KOPT-K1 (cell line): ENCODE measurements around the gene SLC9A9.

Source experiments
- H3K27ac ChIP-seq: fragments of 200-600 bp; sonication (generic); 2 replicates; pipeline ENCODE4 v1.5.1; 2016; ENCODE audit warnings: antibody characterized with exemption, mild to moderate bottlenecking, low read depth, low read length; ENCODE audit not compliant: poor library complexity, severe bottlenecking
- H3K36me3 ChIP-seq: fragments of 200-600 bp; sonication (generic); 2 replicates; pipeline ENCODE4 v1.5.1; 2017; ENCODE audit warnings: antibody characterized with exemption, mild to moderate bottlenecking, low read length, moderate library complexity; ENCODE audit not compliant: insufficient read depth
- H3K9me3 ChIP-seq: fragments of 200-600 bp; sonication (generic); 2 replicates; pipeline ENCODE4 v1.5.1; 2017; ENCODE audit warnings: antibody characterized with exemption, low read length, mild to moderate bottlenecking; ENCODE audit not compliant: insufficient read depth, poor library complexity, severe bottlenecking

Gene SLC9A9

DNA sequence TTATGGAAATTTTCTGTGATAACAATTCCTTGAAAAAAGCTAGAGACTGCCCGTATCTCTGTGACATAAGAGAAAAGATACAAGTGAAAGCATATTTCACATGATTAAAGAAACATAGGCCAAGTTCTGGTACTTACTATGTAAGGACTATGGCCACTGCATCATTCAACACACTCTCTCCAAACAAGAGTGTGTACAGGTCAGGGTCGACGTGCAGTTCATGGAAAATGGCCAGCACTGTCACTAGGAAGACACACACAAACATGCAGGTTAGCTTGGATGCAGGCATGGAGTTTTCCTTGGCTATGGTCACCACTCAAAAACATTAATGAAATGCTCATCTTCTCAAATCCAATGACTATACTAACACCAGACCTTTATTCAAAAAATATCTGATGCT lies 196.2 kb downstream of the SLC9A9 start:
- no peak overlapping the region for H3K27ac ChIP-seq
- no peaks in the 10 kb centered on the region for H3K36me3 ChIP-seq
- H3K9me3 ChIP-seq, result no peaks in the 10 kb centered on the region

DNA sequence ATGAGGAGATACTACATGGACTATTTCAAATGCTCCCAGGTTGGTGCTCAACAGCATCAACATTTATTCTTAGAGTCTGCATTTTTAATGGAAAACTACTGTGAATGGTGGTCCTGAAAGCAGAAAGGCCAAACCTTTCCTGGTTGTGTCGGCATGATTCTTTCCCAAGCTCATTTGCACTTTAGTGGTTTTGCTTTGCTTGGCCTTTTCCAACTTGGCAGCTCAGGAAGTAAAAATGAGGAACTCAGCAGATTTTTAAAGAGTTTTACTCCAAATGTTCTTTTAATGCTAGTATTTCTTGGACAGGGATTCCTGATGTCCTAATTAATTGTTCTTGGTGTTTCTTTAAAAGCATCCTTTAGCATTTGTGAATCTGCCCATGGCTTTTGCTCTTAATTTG lies 197.4 kb downstream of the SLC9A9 start:
- H3K9me3 ChIP-seq, result no peaks in the 10 kb centered on the region
- no peak overlapping the region for H3K27ac ChIP-seq
- H3K36me3 ChIP-seq, result no peaks in the 10 kb centered on the region

DNA sequence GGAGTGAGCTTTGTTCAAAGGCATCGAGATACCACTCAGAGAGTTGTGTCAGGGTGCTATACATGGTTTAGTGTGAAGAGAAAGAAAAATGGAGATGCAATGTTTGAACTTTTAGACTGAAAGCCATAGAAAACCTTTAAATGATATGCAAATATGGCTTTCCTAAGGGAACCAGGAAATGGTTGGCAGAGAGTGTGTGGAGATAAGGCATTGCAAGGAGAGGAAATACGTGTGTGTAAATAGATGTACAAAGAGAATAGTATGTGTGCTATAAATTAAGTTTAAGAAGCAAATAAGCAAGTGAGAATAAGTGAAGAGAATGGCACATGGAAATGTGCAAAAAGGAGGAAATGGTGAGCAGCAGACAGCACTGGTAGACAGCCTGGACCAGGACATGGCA lies 198.1 kb downstream of the SLC9A9 start:
- H3K9me3 ChIP-seq, result no peaks in the 10 kb centered on the region
- no peak overlapping the region for H3K27ac ChIP-seq

GRCh38 chr3:143648708-143649107 lies 199.6 kb downstream of the SLC9A9 start:
- Histone ChIP-seq H3K27ac (no peak overlapping the region), H3K9me3 (no peaks in the 10 kb centered on the region), H3K36me3 (no peaks in the 10 kb centered on the region)

More for the DNA sequence above, 198.1 kb downstream of the SLC9A9 start:
- H3K36me3 ChIP-seq, result no peaks in the 10 kb centered on the region

DNA sequence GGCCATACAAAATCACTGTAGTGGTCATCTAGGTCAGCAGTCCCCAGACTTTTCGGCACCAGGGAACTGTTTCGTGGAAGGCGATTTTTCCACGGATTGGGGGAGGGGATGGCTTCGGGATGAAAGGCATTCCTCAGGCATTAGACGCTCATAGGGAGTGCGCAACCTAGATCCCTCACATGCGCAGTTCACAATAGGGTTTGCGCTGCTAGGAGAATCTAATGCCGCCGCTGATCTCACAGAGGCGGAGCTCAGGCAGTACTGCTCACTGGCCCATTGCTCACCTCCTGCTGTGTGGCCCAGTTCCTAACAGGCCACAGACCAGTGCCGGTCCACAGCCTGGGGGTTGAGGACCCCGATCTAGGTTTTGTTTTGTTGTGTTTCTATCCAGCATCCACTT lies 200.1 kb downstream of the SLC9A9 start:
- Histone ChIP-seq H3K36me3 (no peaks in the 10 kb centered on the region), H3K27ac (no peak overlapping the region), H3K9me3 (no peaks in the 10 kb centered on the region)

DNA sequence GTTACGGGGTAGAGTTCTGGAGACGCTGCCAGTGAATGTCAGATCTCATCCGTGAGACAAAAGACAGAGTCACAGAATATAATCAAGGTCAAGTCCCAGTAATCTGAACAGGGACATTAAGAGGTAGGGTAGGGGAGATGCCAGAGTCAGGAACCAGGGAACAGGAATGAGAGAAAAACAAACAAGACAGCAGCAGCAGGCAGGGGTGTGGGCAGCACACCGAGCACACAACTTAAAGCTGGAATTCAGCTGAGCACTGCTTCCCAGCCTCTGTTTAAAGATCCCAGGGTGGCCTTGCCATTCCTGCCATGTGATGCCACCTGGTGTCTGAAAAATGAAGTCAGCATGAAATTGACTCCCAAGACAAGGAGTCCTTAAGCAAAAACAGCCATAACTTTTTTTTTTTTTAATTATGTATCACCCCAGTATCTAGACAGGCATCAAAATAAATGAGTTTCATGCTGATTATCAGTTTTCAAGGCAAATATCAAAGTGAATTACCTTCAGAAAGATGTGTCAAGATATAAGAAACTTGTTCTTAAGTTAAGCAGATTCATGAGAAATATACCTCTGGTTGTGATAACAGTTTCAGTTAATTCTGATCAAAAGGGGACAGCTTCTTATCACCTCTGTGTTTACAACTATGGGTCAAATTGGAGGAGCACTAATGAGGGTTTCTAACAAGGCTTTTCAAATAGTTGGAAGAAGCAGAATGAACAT lies 203.7 kb downstream of the SLC9A9 start:
- no peak overlapping the region for H3K27ac ChIP-seq

GRCh38 chr3:143643905-143644304 lies 204.4 kb downstream of the SLC9A9 start:
- no peak overlapping the region for H3K27ac ChIP-seq
- no peaks in the 10 kb centered on the region for H3K36me3 ChIP-seq
- no peaks in the 10 kb centered on the region for H3K9me3 ChIP-seq

More for the DNA sequence above, 203.7 kb downstream of the SLC9A9 start:
- no peaks in the 10 kb centered on the region for H3K36me3 ChIP-seq
- no peaks in the 10 kb centered on the region for H3K9me3 ChIP-seq

DNA sequence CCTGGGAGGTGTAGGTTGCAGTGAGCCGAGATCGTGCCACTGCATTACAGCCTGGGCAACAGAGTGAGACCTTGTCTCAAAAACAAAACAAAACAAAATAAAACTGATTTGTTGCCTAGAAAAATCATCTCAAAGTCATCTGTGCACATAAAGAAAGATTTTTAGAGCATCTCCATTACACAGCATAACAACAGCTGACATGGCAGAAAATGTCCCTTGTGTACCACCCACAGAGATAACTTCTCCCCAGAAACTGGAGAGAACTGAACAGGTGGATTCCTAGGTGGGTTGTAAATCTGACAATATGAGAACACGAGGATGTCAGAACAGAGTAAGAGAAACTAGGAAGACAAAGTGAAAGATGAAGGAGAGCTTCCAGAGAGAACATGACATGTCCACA lies 207.5 kb downstream of the SLC9A9 start:
- H3K9me3 ChIP-seq, result peaks cover 20% of the 10 kb centered on the region
- no peaks in the 10 kb centered on the region for H3K36me3 ChIP-seq
- no peak overlapping the region for H3K27ac ChIP-seq

DNA sequence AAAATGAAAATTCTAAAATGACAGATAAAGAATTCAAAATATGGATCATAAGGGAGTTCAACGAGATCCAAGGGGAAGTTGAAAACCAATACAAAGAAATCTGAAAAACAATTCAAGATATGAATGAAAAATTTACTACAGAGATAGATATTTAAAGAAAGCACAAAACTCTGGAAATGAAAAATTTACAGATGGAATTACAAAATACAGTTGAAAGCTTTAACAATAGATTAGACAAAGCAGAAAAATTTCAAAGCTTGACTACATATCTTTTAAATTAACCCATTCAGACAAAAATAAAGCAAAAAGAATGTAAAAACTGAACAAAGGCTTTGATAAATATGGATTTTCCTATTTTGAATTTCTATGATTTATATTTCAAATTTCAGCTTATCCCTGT lies 211.1 kb downstream of the SLC9A9 start:
- H3K27ac ChIP-seq, result no peak overlapping the region
- peaks cover 20% of the 10 kb centered on the region for H3K9me3 ChIP-seq
- no peaks in the 10 kb centered on the region for H3K36me3 ChIP-seq

GRCh38 chr3:143634991-143635390 lies 213.3 kb downstream of the SLC9A9 start:
- Histone ChIP-seq H3K9me3 (peaks cover 20% of the 10 kb centered on the region), H3K36me3 (no peaks in the 10 kb centered on the region), H3K27ac (no peak overlapping the region)

GRCh38 chr3:143634427-143634826 lies 213.8 kb downstream of the SLC9A9 start:
- Histone ChIP-seq H3K36me3 (no peaks in the 10 kb centered on the region), H3K27ac (no peak overlapping the region), H3K9me3 (peaks cover 20% of the 10 kb centered on the region)

DNA sequence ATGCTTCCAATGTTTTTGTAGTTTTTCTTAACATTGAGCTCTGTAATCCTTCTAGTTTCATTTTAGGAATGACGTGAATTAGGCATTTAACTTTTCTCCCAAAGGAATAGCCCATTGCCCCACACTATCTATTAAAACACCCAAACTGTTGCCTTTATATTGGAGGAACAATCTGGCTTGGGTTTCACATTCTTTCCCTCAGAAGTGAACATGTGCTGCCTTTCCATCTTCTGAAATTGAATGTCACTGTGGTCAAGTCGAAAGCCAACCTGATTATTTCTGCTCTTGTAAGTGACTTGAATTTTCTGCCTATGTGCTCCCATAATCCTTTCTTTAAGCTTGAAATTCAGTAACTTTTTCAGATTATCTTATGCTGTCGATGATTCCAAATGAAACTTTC lies 214.5 kb downstream of the SLC9A9 start:
- Histone ChIP-seq H3K9me3 (peaks cover 20% of the 10 kb centered on the region), H3K27ac (no peak overlapping the region), H3K36me3 (no peaks in the 10 kb centered on the region)

- H3K36me3 ChIP-seq, result no peaks in the 10 kb centered on the region
- H3K9me3 ChIP-seq, result no peaks in the 10 kb centered on the region
- H3K27ac ChIP-seq, result no peak overlapping the region
Measured at GRCh38 chr3:143629726-143630125, 218.5 kb downstream of the SLC9A9 start.

DNA sequence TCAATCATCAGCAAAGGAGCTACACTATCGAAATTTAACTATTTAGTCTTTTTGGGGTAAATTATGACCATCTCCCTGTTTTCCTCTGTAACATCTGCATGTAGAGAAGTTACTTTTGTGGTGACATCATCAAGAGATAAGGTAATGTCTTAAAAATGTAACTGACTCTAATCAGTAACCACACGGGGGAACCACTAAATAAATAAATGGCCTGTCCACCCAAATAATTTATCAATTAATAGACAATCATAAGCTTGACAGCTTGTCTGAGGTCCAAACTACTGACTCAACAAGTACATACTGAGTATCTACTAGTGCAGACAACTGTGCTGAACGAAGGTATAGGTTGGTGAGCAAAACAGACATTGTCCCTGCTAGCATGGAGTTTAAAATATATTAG lies 219.3 kb downstream of the SLC9A9 start:
- no peak overlapping the region for H3K27ac ChIP-seq
- no peaks in the 10 kb centered on the region for H3K9me3 ChIP-seq
- H3K36me3 ChIP-seq, result no peaks in the 10 kb centered on the region

DNA sequence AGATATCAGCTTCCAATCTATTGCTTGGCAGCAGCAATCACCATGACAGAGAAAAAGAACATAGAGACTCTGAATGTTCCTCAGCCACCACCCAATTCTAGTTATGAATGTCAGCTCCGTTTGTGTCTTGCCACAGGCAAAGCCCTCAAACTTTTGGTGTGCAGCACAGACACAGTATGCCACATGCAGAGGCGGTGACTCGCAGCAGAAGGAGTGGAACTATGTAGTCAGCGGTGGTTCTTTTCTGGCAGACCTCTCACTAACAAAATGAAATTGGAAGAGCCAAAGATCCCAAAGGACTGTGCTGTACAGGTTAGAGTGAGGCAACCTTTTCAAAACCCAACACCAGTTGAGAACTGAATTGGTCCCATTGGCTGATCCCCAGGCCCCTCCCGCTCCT lies 220.9 kb downstream of the SLC9A9 start:
- Histone ChIP-seq H3K27ac (no peak overlapping the region), H3K9me3 (no peaks in the 10 kb centered on the region), H3K36me3 (no peaks in the 10 kb centered on the region)

- Histone ChIP-seq H3K9me3 (no peaks in the 10 kb centered on the region), H3K36me3 (no peaks in the 10 kb centered on the region), H3K27ac (no peak overlapping the region)
Measured at GRCh38 chr3:143619231-143619630, 229.0 kb downstream of the SLC9A9 start.
